ENCODE results near the gene SPATA17. TPM values are rescaled to one million over a fixed set of nuclear protein-coding genes. Genes with fewer than 3 reads are reported as not detected.

Gene SPATA17
- total and polyA plus RNA-seq, 11 donors: 0.39 to 1.6 (median 0.63) TPM

GRCh38 chr1:217846733-217847132, 215.6 kb downstream of the SPATA17 start:
- no peak for ATAC-seq

GRCh38 chr1:217847643-217848042, 216.5 kb downstream of the SPATA17 start:
- Histone ChIP-seq H3K27me3 (no peaks in the 10 kb centered on the region), H3K9me3 (no peaks in the 10 kb centered on the region), H3K27ac (no peak overlapping the region), H3K4me1 (no peaks in the 10 kb centered on the region), H3K4me3 (no peak overlapping the region), H3K36me3 (no peaks in the 10 kb centered on the region)
- 90 to 94% (median 92%) methylated on average over 3 of the region's 3 CpGs for WGBS, 4 donors
- DNase-seq (no peak), ATAC-seq (no peak)
- intact Hi-C loops (cut with DNase I): no loop called here
- no peak for TF ChIP-seq POLR2A (IDR thresholded peaks at IDR 0.05)
- no peak for TF ChIP-seq CTCF (IDR thresholded peaks at IDR 0.05)

More at GRCh38 chr1:217846733-217847132, 215.6 kb downstream of the SPATA17 start:
- Histone ChIP-seq H3K4me1 (no peaks in the 10 kb centered on the region), H3K36me3 (no peaks in the 10 kb centered on the region), H3K4me3 (no peak overlapping the region), H3K27ac (no peak overlapping the region), H3K27me3 (no peaks in the 10 kb centered on the region), H3K9me3 (no peaks in the 10 kb centered on the region)
- WGBS, 4 donors: 49 to 56% (median 54%) methylated on average over 1 of the region's 1 CpG
- DNase-seq: no peak
- intact Hi-C loops (cut with DNase I): no loop called here
- TF ChIP-seq POLR2A (IDR thresholded peaks at IDR 0.05) (no peak), CTCF (IDR thresholded peaks at IDR 0.05) (no peak)

- intact Hi-C loops (cut with DNase I): loop anchor here in 1 of 10 donors (10.0 kb wide), 1 partner anchor 1102 kb away; no protein-coding TSS in a partner anchor
- ATAC-seq (no peak), DNase-seq (no peak)
- peaks cover 0 to 9% (median 0%) of the 10 kb centered on the region in 12 donors for H3K4me1 ChIP-seq
- H3K27me3 ChIP-seq: no peaks in the 10 kb centered on the region
- H3K4me3 ChIP-seq: no peak overlapping the region
- TF ChIP-seq CTCF (IDR thresholded peaks at IDR 0.05) (no peak), POLR2A (IDR thresholded peaks at IDR 0.05) (no peak)
- H3K9me3 ChIP-seq: peaks cover 0 to 16% (median 4%) of the 10 kb centered on the region in 12 donors
- no peak overlapping the region for H3K27ac ChIP-seq
- WGBS, 4 donors: 47 to 63% (median 57%) methylated on average over 6 of the region's 6 CpGs
- H3K36me3 ChIP-seq: no peaks in the 10 kb centered on the region
Measured at GRCh38 chr1:217856342-217857034, 225.3 kb downstream of the SPATA17 start.

- Histone ChIP-seq H3K27me3 (no peaks in the 10 kb centered on the region), H3K27ac (no peak overlapping the region), H3K4me3 (no peak overlapping the region), H3K36me3 (no peaks in the 10 kb centered on the region), H3K4me1 (peaks cover 0 to 9% (median 0%) of the 10 kb centered on the region in 12 donors), H3K9me3 (peaks cover 0 to 16% (median 4%) of the 10 kb centered on the region in 12 donors)
- no peak for TF ChIP-seq POLR2A (IDR thresholded peaks at IDR 0.05)
- TF ChIP-seq CTCF (IDR thresholded peaks at IDR 0.05): no peak
- ATAC-seq (no peak), DNase-seq (no peak)
- intact Hi-C loops (cut with DNase I): loop anchor here in 1 of 10 donors (10.0 kb wide), 1 partner anchor 1102 kb away; no protein-coding TSS in a partner anchor
- 18 to 33% (median 20%) methylated on average over 5 of the region's 5 CpGs for WGBS, 4 donors
Measured at GRCh38 chr1:217857061-217857460, 225.9 kb downstream of the SPATA17 start.

Measured in heart left ventricle (tissue), 16 donors.